IPS-11a (cell line): ENCODE data around the gene RASGRF2.

ENCODE experiments used
- H3K4me3 ChIP-seq: one replicate; pipeline ENCODE4 v1.5.1; 2013; ENCODE audit warnings: low read depth, low read length, control low read depth

The RASGRF2 gene

DNA sequence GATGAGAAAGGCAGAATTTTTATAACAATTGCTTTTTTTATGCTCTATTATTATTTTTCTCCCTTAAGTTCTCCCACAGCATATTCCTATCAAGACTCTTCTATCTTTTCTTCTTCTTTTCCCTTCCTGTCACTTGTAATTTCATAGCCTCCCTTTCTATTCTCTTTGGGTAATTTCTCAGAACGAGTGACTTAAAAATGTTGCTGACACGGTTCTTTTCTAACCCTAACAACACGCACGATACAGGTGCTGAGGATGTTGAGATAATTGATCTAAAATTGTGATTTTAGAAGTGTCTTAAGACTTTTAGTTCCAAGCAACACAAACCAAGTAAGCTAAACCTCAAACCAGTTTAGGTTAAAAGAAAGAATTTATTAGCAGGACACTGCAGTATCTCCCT lies 105.9 kb downstream of the RASGRF2 start:
- no peak overlapping the region for H3K4me3 ChIP-seq

DNA sequence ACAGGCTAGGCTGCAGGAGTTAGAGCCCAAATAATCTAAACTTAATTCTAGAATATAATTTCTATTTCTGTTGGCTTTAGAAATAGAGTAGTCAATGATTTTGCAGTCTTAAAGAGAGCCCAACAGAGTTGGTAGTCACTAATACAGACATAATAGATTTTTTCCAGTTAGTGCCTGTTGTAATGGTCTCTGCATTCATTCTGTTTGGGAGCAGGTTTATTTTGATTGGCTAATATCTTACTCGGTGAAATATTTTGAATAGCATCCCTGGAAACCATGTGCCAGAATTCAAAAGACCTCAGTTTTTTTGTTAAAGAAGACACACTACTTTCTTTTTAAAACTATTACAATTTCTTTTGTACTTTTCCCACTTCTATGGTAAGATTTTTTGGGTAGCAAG lies 107.2 kb downstream of the RASGRF2 start:
- H3K4me3 ChIP-seq: no peak overlapping the region

DNA sequence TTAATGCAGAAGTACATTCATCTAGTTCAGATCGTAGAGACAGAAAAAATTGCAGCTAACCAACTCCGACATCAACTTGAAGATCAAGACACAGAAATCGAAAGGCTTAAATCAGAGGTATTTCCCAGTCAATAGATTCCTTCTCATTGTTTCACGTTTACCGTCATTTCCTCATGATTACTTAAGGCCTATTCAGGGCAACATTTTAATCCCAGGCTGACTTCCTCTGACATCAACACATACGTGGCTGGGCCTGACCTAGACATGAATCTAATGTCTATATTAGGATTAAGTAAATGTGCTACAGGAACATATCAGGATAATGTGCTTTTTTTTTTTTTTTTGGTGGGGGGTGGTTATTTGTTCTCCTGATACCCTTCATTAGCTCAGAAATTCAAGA lies 107.9 kb downstream of the RASGRF2 start:
- no peak overlapping the region for H3K4me3 ChIP-seq

DNA sequence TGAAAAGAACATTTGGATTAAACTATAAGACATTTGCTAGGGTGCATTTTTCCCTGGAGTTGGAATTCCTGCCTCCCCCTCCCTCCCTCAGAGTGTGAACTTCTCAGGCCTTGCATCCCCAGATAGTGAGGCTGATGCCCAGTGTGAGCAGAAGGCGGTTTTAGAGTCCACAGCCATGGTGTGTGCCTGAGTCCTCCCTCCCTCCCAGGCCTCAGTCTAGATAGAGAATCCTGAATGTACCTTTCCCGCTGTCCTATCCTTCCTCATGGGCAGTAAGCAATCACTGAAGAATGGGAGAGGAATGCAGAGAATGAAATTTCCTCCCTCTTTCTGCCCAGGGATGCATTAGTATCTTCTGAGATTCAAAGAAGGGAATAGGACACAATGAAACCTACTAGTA lies 108.5 kb downstream of the RASGRF2 start:
- no peak overlapping the region for H3K4me3 ChIP-seq

DNA sequence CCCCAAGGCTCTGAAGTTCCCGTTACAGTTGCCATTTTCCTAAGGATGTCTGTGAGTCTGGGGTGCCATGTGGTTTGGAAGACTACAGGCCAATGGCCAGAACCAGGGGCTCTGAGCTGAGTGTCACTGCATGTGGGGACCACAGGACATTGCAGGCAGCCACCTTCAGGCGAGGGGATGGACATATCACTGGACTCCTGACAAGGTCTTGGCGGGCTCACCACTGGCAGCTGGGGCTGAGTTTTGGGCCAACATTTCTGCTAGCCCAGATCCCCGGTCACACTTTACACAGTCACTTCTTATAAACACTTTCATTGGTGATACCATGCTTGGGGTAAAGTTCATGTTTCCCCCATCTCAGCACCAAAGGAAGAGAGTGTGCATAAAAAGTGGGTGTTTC lies 109.8 kb downstream of the RASGRF2 start:
- no peak overlapping the region for H3K4me3 ChIP-seq

DNA sequence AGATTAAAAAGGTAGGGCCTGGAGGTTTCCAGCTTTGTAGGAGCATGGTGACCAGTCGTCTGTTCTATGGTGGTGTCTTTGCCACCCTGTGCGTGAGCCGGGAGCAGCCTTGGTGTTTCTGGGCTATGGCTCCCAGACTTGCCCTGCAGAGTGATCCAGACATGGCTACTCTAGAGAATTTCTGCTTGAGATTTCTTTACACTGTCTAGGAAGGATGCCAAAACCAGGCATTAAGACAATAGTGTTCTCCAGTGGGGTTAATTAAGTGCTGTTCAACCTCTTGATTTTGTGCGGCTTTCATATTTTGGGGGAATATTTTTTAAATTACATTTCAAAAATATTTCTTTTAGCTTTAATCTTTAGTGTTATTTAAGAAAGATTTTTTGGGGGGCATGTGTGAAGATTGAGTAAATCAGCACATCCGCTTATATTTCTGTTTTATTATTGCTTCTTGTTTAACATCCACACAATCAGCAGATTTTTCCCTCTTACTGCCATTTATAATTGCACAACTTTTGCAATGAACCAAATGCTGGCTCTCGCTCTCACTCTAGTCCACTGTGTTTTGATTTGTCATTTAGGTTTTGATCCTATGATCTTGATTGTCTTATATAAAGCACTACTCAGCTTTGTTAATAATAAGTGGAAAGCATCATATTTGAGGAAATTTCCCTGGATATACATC lies 110.5 kb downstream of the RASGRF2 start:
- no peak overlapping the region for H3K4me3 ChIP-seq

DNA sequence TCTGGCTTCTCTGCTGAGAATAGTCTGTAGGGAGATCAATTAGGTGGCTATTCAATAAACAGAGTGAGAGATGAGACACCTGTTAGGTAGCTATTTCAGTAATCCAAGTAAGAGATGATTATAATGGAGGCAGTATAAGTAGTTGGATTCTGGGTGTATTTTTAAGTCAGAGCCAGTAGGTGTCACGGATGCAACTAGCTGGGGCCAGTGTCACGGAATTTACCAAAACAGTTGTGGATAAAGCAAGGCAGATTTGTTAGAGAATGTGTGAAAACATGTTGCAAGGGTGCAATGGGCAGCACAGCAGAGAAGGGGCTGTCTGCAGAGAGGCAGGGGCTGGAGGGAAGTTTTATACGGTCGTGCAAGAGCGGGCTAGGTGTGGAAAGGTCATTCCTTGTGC lies 114.9 kb downstream of the RASGRF2 start:
- H3K4me3 ChIP-seq: no peak overlapping the region

DNA sequence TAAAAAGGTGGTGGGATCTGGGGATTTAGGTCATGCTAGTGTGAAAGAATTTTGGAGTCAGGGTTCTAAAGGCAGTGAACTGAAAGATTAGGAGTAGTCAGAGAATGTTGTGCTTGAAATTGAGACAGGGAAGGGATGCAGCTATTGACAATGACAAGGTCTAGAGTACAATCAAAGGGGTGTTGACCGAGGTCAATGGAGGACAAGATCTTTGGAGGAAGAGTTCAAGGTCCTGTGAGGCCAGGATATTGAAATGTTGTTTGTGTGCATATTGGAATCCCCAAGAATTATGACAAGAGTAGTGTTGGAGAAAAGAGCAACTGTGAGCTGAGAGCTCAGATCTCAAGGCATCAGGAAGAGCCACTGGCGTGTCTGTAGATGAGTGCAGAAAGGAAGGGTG lies 116.9 kb downstream of the RASGRF2 start:
- H3K4me3 ChIP-seq: no peak overlapping the region

DNA sequence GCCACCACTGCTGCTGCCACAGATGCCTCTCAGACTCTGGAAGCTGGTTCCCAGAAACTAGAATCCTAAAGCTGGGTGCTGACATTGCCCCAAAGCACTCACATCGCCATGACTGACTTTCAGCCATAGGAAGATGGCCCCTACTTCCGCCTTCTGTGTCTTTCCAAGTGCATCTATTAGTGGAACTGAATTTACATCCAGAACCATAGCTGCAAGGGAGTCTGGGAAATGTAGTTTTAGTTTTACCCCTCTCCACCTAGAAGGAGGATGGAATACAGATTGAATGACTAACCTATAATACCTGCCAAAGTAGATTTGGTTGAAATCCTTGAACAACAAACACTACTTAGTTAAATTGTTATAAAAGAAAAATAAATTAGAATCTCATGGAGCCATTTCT lies 118.8 kb downstream of the RASGRF2 start:
- no peak overlapping the region for H3K4me3 ChIP-seq

DNA sequence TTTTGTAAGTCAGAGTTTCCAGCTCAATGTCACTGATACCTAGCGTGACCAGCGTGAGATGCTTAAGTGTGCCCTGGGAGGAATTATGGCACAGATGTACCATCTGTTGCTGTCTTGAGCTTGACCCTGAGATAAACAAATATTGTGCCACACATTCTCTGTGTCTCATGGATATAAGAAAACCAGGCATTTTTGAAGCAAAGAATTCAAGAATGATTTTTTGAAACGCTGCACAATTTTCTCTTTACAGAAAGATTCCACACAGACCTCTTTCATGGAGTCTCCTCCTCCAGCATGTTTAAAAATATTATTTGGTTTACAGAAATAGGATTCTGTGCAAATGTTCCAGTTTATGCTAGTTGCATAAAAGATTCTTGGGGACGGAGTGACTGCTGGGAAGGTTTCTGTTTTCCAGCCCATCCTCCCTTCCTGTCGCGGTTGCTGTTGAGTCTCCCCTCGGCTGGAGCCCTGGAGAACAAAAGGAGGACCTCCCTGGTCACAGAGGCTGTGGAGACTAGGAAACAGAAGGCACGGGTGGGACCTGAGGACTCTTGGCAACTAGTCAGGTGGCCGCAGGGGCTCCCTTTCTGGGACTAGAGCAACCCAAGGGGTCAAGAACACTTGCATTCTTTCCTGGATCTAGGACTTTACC lies 120.8 kb downstream of the RASGRF2 start:
- H3K4me3 ChIP-seq: no peak overlapping the region

DNA sequence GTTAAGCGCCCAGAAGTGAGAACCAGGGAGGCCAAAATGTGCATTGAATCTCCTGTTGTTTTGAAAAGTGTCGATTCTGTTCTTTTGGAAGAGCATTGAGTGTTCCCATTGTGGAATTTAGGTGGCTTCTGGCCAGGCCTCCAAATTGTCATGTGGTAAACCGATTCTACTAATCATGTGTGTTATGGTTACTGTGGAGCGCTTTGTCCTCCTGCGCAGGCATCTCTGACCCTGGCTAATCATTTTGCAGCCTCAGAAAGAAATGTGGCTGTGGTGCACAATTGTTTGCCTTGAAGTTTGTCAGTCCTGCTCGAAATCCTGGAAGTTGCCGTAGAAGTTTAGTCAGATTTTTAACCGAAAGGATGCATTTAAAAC lies 121.3 kb downstream of the RASGRF2 start:
- H3K4me3 ChIP-seq: no peak overlapping the region

DNA sequence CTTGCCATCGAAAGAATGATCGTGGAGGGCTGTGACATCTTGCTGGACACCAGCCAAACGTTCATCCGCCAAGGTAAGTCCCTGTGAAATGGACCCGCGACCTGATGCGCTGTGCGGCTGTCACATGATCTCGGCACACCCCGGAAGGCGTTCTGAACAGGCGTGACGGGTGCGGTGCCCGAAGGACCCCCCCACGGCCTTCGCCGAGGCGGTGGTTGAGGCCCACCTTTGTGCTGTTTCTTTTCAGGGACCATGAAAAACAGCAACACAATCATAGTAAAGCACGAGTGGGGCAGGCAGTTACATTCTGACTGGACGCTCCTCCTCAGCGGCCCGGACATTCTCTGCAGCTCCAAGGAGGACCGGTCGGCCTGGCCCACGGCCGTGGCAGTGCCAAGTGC lies 126.7 kb downstream of the RASGRF2 start:
- H3K4me3 ChIP-seq: no peak overlapping the region

DNA sequence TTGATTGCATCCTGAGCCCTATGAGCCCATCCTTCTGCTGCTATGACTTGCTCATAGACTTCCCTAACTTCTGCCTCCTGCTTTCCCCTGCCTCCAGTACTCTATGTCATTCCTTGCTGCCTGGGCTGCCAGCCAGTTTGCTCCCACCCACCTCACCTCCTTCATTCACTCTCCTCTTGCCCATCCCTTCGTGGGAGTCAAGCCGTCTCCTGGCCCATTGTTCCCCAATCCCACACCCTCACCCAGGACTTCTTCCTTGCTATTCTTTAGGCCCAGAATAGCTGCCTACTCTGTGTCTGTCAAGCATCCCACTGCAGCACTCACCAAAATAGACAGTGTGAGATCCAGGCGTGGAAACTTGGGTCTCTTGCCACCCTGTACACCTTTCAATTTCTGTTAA lies 131.0 kb downstream of the RASGRF2 start:
- no peak overlapping the region for H3K4me3 ChIP-seq

DNA sequence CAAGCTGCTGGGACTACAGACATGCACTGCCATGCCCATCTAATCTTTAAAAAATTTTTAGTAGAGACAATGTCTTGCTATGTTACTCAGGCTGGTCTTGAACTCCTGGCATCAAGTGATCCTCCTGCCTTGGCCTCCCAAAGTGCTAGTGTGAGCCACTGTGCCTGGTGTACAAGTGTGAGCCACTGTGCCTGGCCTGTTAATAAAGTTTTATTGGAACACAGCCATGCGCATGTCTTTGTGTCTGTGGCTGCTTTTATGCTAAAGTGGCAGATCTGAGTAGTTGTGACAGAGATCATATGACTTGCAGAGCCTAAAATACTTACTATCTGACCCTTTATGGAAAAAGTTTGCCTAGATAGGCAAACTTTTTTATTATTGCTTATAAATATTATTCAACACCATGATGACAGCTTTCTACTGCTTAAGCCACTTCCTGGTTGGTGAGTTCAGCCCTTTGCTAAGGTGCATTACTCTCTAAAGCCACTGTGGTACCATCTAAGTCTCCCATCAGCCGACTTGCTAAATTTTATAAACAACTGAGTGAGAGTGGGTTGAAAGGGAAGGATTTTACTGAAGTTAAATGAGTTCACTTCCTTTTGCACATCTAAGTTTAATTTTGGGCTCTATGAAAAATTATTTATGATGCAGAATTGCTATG lies 133.5 kb downstream of the RASGRF2 start:
- H3K4me3 ChIP-seq: no peak overlapping the region

DNA sequence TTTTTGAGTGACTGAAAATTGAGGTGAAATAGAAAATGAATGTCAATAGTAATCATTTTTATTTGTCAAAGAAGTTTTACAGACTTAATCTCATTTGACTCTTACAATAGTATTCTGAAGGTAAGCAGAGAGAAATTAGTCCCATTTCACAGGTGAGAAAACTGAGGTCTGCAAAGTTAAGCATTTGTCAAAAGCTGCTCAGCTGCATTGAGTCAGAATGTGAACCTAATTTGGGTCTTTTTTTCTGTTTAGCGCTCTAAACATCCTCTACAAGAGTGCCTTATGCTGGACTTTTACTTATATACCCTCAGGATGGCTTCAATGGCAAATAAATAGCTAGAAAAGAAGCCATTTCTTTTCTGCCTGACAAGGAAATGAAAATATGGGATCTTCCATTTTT lies 135.7 kb downstream of the RASGRF2 start:
- H3K4me3 ChIP-seq: no peak overlapping the region

DNA sequence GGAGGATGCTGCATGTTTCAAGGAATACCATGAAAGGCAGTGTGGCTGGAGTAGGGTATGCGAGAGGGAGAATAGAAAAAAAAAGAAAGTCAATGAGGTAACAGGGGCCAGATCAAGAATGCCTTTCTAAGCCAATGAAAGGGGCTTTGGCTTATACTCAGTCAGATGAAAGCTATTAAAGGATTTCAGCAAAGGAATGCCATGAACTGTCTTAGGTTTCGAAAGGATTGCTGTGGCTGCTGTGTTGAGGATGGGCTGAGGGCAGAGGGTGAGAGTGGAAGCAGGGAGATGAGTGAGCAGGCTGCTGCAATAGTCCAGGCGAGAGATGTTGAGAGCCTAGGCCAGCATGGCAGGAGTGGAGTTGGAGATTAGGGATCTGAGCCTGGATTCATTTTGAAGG lies 137.6 kb downstream of the RASGRF2 start:
- no peak overlapping the region for H3K4me3 ChIP-seq

DNA sequence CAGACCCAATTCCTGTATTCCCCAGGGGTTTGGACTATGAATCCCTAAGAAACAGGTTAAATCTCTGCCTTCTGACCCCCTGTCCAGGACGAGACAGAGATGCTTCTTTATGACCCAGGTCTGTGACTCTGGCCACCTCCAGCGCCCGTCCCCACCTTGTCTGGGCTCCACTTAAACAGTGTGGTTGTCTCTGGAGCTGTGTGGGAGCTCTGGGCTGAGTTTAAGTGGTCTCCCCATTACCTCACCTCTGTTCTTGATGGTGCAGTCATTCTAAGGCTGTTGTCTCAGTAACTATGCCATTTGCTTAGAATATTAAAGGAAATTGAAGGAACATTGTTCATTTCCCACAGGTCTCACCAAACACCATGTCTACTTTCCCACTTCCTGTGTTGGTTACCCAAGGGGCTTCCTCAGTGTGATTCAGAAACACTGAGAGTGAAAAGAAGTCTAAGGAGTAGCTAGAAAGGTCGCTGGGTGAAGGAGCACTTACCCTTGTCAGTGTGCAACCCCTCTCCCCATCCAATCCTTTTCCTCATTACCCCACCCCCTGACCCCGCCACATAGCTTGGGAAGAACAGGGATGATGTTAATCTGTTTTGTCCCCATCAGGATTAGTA lies 145.2 kb downstream of the RASGRF2 start:
- no peak overlapping the region for H3K4me3 ChIP-seq

DNA sequence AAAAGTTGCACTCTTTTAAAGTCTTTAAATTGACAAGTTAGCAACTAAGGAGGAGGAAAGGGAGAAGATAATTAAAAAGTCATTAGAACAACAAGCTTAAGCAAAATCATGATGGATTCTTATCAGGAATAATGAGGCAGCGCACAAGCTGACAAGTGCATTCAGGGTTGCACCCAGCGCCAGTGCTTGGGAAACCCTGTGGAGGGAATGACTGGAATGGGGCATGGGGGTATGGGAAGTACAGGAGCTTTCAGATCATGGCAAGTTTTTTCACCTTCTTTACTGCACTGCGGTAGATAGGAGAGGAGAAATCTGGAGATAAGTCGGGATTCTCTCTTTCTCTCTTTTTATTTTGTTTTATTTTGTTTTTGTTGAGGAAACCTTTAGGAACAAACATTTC lies 155.1 kb downstream of the RASGRF2 start:
- no peak overlapping the region for H3K4me3 ChIP-seq

DNA sequence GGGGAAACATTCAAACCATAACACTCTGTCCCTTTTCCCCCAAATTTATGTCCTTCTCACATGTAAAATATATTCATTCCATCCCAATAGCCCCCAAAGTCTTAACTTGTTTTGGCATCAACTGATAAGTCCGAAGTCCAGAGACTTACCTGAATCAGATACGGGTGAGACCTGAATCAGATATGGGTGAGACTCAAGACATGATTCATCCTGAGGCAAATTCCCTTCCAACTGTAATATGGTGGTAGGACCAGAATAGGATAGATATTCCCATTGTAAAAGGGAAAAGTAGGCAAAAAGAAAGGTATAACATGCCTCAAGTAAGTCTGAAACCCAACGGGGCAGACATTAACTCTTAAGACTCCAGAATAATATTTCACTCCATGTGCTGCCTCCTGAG lies 157.4 kb downstream of the RASGRF2 start:
- H3K4me3 ChIP-seq: no peak overlapping the region

DNA sequence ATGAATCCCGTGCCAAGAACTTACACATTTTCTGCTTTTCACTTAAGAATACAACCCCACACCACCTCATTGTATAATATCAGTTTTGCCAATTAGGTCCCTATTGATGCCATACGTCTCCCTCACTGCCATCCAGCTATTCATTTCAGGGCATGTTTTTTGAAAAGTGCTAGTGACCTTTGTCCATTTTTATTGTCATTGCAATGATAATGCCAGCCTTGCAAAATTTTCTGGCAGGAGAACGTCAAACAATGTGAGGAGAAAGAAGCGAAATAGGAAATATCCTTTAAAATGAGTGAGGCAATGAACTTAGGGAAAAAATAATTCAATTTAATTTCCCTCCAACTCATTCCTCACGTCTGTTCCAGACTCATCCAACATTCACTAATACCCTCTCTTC lies 161.1 kb downstream of the RASGRF2 start:
- no peak overlapping the region for H3K4me3 ChIP-seq

DNA sequence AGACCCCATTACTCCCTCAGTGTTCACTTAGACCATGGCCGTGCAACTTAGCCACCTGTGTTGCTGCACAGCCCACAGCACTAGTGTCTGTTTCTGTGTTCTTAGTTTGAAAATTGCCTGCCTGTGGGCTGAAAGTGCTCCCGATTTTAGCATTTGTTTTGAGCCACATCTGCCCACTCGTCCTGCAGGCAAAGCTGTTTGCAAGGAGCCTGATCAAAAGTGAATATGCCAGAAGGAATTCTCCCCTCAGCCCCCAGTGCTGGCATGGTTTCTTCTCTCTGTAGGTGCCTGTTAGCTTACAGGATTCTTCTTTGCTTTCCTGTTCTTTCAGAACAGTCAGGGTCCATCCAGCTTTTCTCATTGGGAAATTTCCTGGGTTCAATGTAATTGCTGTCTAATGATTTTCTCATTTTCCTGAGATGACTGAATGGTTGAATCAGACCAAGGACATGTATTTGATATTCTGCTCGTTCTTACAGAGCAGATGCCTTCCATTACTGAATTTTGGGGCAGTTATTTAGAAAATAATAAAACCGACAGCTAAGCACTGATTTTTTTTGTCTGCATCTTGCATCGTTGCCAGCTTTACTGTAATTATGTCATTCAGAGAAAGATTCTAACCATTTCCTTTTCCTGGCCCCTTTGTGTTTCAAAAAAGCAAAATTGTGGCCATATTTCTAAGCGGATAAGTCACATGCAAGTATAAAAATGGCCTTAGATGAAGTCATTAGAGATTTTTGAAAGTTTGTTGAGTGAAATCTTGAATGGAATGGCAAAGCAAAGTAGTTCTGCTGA lies 161.9 kb downstream of the RASGRF2 start:
- H3K4me3 ChIP-seq: no peak overlapping the region
